ENCODE data around the gene ADGB. TPM values are rescaled to one million over a fixed set of nuclear protein-coding genes. Genes with fewer than 3 reads are reported as not detected.
"Not testable (repeated sequence)": the region's sequence is repeated elsewhere in the genome, so short reads cannot be mapped to it uniquely, and the experiment has no call there.

The ADGB gene
- not detected for polyA plus RNA-seq (2012; ENCODE audit: low read depth, missing spikeins)

DNA sequence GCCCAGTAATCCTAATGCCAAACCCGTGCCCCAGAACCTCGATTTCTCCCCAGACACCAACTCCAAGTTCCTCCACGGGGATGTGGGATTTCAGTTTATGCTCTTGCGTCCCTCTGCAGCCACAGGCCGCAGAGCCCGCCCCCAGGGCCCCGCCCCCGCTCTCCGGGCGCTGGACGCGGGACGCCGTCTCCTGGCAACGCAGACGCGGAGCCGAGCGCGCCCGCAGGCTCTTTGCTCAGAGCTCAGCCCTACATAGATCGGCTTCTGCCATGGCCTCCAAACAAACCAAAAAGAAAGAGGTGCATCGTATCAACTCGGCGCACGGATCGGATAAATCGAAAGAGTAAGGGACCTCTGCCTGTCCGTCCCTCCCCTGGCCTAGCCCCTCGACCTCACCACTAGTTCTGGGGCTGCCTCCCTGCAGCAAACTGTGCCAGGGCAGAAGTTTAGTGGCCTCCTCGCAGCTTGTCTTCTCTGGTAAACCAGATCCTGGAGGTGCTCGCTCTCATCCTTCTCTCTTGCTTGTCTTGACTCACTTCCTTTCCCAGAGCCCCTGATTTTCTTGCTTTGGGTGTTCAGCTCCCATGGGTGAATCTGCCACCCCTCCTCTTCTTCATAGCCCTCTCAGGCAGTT, at the start of gene ADGB:
ADGB (plus strand) TSS at position 201 of the 634 bp plus-strand sequence; CDS start at position 270, 69 bp downstream.
- DNase-seq (ENCODE audit: insufficient read length, low spot score) (no peak), FAIRE-seq (no peak)
- TF ChIP-seq PAX5 (IDR thresholded peaks at IDR 0.05; ENCODE audit: insufficient read depth, low read length, severe bottlenecking) (no peak), SPI1 (IDR thresholded peaks at IDR 0.05; ENCODE audit: low read depth, low read length) (no peak), POLR2A (IDR thresholded peaks at IDR 0.05; ENCODE audit: low read depth, low read length) (no peak), POLR2AphosphoS5 (IDR thresholded peaks at IDR 0.05; ENCODE audit: low read depth, low read length) (no peak)

DNA sequence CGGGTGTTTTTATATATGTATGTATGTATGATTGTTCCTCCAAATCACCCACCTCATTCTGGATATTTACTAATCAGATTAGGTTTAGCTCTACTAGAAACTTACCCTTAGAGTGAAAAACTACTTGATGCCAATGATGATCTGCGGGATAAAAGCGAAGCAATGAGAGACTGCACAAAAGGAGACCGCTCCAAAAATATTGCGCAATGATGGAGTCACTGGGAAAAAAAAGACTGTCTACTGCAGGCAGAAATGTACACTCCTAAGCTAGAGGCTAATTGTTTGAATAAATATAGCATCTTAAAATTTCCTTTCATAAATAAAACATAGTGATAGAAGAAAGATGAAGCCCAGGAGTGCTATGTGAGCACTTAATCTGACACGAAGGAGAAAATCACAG, 47.9 kb upstream of the ADGB start:
- TF ChIP-seq POLR2A (IDR thresholded peaks at IDR 0.05; ENCODE audit: low read depth, low read length) (no peak), SPI1 (IDR thresholded peaks at IDR 0.05; ENCODE audit: low read depth, low read length) (no peak), PAX5 (IDR thresholded peaks at IDR 0.05; ENCODE audit: insufficient read depth, low read length, severe bottlenecking) (no peak), POLR2AphosphoS5 (IDR thresholded peaks at IDR 0.05; ENCODE audit: low read depth, low read length) (no peak), POU2F2 (IDR thresholded peaks at IDR 0.05; ENCODE audit: low read depth, low read length) (no peak), TAF1 (IDR thresholded peaks at IDR 0.05; ENCODE audit: low read depth, low read length) (no peak)
- FAIRE-seq (no peak), DNase-seq (ENCODE audit: insufficient read length, low spot score) (no peak)

DNA sequence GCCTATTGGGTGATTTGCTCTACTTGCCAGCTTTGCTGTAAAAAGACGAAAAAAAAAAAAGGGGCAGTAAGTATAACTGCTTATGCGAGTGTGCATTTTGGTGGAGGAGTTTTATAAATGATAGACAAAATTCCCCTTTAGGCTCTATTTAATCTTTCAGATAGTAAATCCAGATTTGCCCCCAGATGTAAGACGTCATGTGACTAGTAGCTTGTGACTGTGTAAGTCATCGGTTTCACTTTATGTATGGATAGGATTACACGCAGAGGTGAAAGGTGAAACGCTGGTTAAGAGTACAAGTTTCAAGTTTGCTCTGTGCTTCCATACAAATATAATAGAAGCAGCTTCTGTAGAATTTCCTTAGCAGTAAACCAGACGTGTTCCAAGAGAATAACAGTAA, 47.2 kb upstream of the ADGB start:
- DNase-seq (ENCODE audit: insufficient read length, low spot score) (no peak), FAIRE-seq (no peak)
- TF ChIP-seq POLR2AphosphoS5 (IDR thresholded peaks at IDR 0.05; ENCODE audit: low read depth, low read length) = no peak

- no peak for FAIRE-seq
- DNase-seq (ENCODE audit: insufficient read length, low spot score) = no peak
- TF ChIP-seq TAF1 (IDR thresholded peaks at IDR 0.05; ENCODE audit: low read depth, low read length) (no peak), SPI1 (IDR thresholded peaks at IDR 0.05; ENCODE audit: low read depth, low read length) (no peak), POLR2AphosphoS5 (IDR thresholded peaks at IDR 0.05; ENCODE audit: low read depth, low read length) (no peak)
These were observed 45.2 kb upstream of the ADGB start for GRCh38 chr6:146553377-146554135.

DNA sequence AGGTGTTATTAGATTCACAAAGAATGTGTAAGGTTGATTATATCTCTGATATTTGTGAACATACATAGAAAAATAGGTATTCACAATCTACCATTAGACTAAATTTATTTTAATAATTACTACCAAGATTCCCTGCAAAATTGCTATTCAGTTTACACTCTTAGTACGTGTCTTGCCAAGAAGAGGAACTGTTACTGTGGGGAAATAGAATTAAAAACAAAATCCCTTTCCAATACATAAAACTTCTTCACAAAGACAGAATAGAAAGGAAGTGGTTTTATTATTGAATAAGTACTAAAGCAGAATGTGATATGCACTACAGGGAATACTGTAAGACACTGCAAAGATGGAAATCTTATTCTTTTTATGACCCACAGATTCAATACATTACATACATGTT, 38.2 kb upstream of the ADGB start:
- DNase-seq (ENCODE audit: insufficient read length, low spot score) = no peak
- TF ChIP-seq PAX5 (IDR thresholded peaks at IDR 0.05; ENCODE audit: insufficient read depth, low read length, severe bottlenecking) = no peak
- no peak for TF ChIP-seq TAF1 (IDR thresholded peaks at IDR 0.05; ENCODE audit: low read depth, low read length)
- TF ChIP-seq POLR2AphosphoS5 (IDR thresholded peaks at IDR 0.05; ENCODE audit: low read depth, low read length) = no peak
- no peak for TF ChIP-seq POLR2A (IDR thresholded peaks at IDR 0.05; ENCODE audit: low read depth, low read length)
- TF ChIP-seq POU2F2 (IDR thresholded peaks at IDR 0.05; ENCODE audit: low read depth, low read length) = no peak
- no peak for TF ChIP-seq SPI1 (IDR thresholded peaks at IDR 0.05; ENCODE audit: low read depth, low read length)
- no peak for FAIRE-seq

- not testable (repeated sequence) for FAIRE-seq; DNase-seq (ENCODE audit: insufficient read length, low spot score)
These were observed 32.1 kb upstream of the ADGB start for GRCh38 chr6:146566661-146567060.

DNA sequence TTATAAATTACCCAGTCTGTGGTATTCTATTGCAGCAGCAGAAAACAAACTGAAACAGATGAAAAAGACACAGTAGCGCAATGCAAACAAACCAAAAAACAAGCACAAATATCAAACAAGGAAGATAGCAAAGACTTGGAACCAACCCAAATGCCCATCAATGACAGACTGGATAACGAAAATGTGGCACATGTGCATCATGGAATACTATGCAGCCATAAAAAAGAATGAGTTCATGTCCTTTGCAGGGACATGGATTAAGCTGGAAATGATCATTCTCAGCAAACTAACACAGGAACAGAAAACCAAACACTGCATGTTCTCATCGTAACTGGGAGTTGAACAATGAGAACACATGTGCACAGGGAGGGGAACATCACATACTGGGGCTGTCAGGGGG, 30.2 kb upstream of the ADGB start:
- DNase-seq (ENCODE audit: insufficient read length, low spot score); FAIRE-seq: not testable (repeated sequence)

- DNase-seq (ENCODE audit: insufficient read length, low spot score) (no peak), FAIRE-seq (no peak)
- TF ChIP-seq TAF1 (IDR thresholded peaks at IDR 0.05; ENCODE audit: low read depth, low read length) (no peak), POLR2A (IDR thresholded peaks at IDR 0.05; ENCODE audit: low read depth, low read length) (no peak), POLR2AphosphoS5 (IDR thresholded peaks at IDR 0.05; ENCODE audit: low read depth, low read length) (no peak), PAX5 (IDR thresholded peaks at IDR 0.05; ENCODE audit: insufficient read depth, low read length, severe bottlenecking) (no peak), SPI1 (IDR thresholded peaks at IDR 0.05; ENCODE audit: low read depth, low read length) (no peak), POU2F2 (IDR thresholded peaks at IDR 0.05; ENCODE audit: low read depth, low read length) (no peak)
These were observed 24.6 kb upstream of the ADGB start for GRCh38 chr6:146574211-146574610.

DNA sequence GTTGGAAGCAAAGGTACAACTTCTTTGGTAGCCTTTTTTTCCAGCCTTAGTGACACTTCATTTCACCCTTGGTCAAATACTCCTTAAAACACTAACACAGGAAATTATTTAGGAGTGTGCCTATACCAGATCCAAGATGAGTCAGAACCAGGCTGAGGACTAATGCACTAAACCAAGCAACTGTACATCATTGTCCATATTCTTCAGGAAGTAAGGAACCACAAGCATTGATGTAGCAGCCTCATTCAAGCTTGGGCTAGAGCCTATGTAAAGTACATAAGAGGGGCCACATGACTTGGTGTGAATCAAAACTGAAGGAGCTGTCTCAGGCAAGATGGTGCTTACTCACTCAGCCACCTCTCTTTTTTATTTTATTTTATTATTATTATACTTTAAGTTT, 20.7 kb upstream of the ADGB start:
- DNase-seq (ENCODE audit: insufficient read length, low spot score) (no peak), FAIRE-seq (no peak)
- TF ChIP-seq TAF1 (IDR thresholded peaks at IDR 0.05; ENCODE audit: low read depth, low read length) (no peak), SPI1 (IDR thresholded peaks at IDR 0.05; ENCODE audit: low read depth, low read length) (no peak), PAX5 (IDR thresholded peaks at IDR 0.05; ENCODE audit: insufficient read depth, low read length, severe bottlenecking) (no peak), POU2F2 (IDR thresholded peaks at IDR 0.05; ENCODE audit: low read depth, low read length) (no peak), POLR2A (IDR thresholded peaks at IDR 0.05; ENCODE audit: low read depth, low read length) (no peak), POLR2AphosphoS5 (IDR thresholded peaks at IDR 0.05; ENCODE audit: low read depth, low read length) (no peak)

DNA sequence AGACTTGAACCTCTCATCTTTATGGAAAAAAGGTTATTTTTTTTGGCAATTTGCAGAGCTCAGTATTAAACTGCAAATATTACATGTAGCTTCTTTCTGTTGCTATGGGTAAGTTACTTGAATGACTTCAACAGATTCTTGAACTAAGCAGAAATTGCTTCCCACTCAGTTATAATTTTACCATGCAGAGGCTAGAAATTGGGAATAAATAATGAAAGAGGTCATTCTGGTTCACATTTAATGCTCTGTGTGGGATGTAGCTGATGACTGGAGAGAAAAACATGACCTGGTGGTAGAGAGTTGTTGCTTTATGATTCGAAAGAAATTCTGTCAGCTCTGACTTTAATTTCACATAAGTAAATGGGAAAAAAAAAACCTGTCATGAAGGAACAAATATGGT, 16.8 kb upstream of the ADGB start:
- FAIRE-seq = no peak
- TF ChIP-seq TAF1 (IDR thresholded peaks at IDR 0.05; ENCODE audit: low read depth, low read length) = no peak
- no peak for TF ChIP-seq POLR2AphosphoS5 (IDR thresholded peaks at IDR 0.05; ENCODE audit: low read depth, low read length)
- no peak for TF ChIP-seq POU2F2 (IDR thresholded peaks at IDR 0.05; ENCODE audit: low read depth, low read length)
- no peak for TF ChIP-seq POLR2A (IDR thresholded peaks at IDR 0.05; ENCODE audit: low read depth, low read length)
- no peak for TF ChIP-seq SPI1 (IDR thresholded peaks at IDR 0.05; ENCODE audit: low read depth, low read length)
- no peak for TF ChIP-seq PAX5 (IDR thresholded peaks at IDR 0.05; ENCODE audit: insufficient read depth, low read length, severe bottlenecking)

More for the DNA sequence above, 16.8 kb upstream of the ADGB start:
- no peak for DNase-seq (ENCODE audit: insufficient read length, low spot score)

Measured in GM12891 (cell line).